ENCODE measurements around the gene TMEM214.

The TMEM214 gene

GRCh38 chr2:27083410-27084296 lies 50.9 kb downstream of the TMEM214 start:
- no peak overlapping the region for H3K4me3 ChIP-seq (ENCODE audit: low read depth, low read length)

GRCh38 chr2:27084297-27085061 lies 51.7 kb downstream of the TMEM214 start:
- H3K4me3 ChIP-seq (ENCODE audit: low read depth, low read length): no peak overlapping the region

- peak overlapping the region; percentile 53 for H3K4me3 ChIP-seq (ENCODE audit: low read depth, low read length)
Measured at GRCh38 chr2:27085062-27085672, 52.4 kb downstream of the TMEM214 start.

- peak overlapping the region; percentile 53 for H3K4me3 ChIP-seq (ENCODE audit: low read depth, low read length)
Measured at GRCh38 chr2:27085673-27086089, 52.9 kb downstream of the TMEM214 start.

GRCh38 chr2:27086090-27086723 lies 53.4 kb downstream of the TMEM214 start:
- H3K4me3 ChIP-seq (ENCODE audit: low read depth, low read length): peak overlapping the region; percentile 53

GRCh38 chr2:27086724-27087593 lies 54.2 kb downstream of the TMEM214 start, which contains the start of gene KHK:
TSS of gene KHK (plus strand) at chr2:27086772. CDS start at chr2:27087260, 488 bp downstream.
- peak within 1 kb of the TSS; percentile 53 for H3K4me3 ChIP-seq (ENCODE audit: low read depth, low read length)

GRCh38 chr2:27087823-27088410 lies 55.2 kb downstream of the TMEM214 start:
- no peak overlapping the region for H3K4me3 ChIP-seq (ENCODE audit: low read depth, low read length)

- no peak overlapping the region for H3K4me3 ChIP-seq (ENCODE audit: low read depth, low read length)
Measured at GRCh38 chr2:27088634-27089033, 55.9 kb downstream of the TMEM214 start.

GRCh38 chr2:27089111-27089954 lies 56.6 kb downstream of the TMEM214 start:
- H3K4me3 ChIP-seq (ENCODE audit: low read depth, low read length): no peak overlapping the region
